HL-60/S4 treated with phorbol 12-myristate 13-acetate at 8.2 ng/mL for 4 days and 3 days (cell line): ENCODE measurements around the gene HAPLN3.

ENCODE experiments used
- in situ Hi-C: fragments of 300-500 bp; cut with MboI; formaldehyde crosslinking; loops from 2 replicates; pipeline ENCODE4 v1.15.0; 2022; ENCODE audit warnings: low sequenced_read_pairs

HAPLN3 gene

DNA sequence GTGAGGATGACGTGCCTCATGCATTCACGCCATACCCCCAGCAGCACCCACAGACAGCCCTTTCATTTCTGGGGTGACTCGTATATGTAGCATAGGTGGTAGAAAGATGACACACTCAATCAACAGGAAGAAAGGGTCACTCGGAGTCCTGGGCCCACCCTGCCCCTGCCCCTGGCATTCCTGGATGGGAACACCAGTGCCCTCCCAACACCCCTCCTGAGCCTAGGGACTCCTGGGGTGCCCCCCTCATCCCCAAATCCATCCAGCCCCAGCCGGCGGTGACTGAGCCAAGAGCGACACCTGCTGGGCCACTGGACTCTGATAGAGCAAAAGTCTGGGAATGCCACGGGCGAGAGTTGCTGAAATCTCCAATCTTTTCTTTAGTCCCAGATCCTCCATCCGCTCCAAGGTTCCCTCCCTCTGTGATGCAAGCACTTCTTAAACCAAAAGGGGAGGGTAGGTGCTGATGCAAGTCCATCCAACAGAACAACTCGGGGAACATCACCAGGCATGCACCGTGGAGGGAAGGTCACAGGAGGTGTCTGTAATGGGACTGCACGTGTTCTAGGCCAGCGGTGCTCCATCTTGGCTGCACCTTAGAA is 61.0 kb downstream of the HAPLN3 start:
- in situ Hi-C loops = no loop called here

DNA sequence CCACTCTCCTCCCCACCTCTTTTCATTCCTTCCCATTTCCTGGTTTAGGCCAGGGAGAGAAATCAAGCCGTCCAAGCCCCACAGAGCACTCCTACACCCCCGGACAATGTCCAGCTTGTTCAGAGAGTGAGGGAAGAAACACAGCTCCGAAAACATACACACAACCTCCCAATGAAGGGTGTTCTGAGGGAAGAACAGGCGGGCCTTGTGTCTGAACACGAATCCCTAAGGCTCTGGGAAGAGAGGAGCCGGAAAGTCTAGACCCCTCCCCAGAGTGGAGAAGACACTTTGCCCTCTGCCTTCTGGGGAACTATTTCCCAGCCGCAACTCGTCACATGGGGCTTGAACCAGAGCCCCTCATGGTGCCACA is 61.6 kb downstream of the HAPLN3 start:
- in situ Hi-C loops = no loop called here

DNA sequence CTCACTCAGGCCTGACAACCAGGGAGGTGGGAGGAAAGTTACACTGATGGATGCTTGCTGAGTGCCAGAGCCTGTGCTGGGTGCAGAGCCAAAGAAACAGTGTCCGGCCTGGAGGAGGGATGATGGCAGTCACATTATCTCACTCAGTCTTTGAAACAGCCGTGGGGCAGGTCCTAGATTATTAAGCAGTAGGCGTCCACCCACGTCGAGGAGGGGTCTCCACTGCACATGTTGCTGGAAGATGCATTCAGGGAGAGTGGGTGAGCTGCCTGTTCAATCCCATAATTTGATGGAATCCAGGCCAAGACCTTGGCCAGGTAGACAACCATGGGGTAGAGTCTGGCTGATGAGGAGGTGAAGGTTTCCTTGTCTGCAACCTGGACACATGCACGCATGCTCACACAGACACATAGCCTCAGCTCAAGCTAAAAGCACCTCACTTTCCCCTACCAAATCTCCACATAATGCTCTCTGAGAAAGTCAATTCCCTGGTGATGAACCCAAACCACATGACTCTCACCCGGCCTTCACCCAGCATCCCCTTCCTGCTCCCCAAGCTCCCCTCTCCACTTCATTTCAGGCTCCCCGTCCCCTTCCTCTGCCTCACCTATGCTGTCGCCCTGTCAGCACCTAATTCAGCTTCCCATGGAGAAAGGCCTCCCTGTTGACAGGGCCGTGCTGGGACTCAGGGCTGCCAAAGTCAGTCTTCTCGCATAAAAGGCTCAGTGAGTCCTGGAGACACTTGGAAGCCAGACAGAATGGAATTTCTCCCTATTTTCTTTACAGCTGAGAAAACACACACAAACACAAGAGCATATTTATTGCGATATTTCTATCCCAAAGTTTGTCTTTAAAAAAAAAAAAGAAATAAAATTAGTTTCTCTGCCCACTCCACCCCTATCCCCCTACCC is 62.3 kb downstream of the HAPLN3 start:
- in situ Hi-C loops = no loop called here

DNA sequence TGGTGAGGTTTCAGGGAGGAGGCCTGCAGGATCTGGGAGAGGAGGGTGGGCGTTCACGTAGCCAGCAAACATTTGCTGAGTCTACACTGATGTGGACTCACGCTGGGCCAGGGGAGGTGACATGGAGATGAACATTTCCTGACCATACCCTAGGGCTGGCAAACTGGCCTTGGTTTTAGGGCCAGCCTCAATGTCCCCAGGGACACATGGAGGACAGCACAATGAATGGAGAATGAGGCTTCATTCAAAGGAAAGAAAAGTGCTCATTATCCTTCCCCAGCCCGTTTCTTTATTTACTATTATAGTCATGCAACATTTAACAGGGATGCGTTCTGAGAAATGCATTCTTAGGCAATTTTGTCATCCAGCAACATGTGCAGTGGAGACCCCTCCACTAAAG is 65.3 kb downstream of the HAPLN3 start:
- in situ Hi-C loops = no loop called here

DNA sequence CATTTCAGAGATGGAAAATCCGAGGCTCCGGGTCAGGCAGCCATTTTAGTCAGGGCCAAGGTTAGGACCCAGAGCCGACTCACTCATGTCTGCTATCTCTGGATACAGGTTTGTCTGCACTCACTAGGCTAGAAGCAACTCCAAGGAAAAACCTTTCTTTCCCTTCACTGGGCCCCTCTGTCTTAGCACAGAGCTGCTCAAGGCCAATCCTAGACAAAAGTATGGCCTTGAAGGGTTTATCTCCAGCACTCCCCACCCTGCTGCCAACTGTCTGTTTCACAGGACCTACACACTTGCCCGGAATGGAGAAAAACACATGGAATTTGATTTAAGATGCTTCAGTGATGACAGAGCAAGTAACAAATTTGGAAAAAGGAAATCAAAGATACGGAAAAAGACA is 66.6 kb downstream of the HAPLN3 start:
- in situ Hi-C loops = no loop called here
